Subcutaneous adipose tissue (tissue), 4 donors: Measurements from ENCODE around the gene DNAJC13. TPM values are rescaled to one million over a fixed set of nuclear protein-coding genes. Genes with fewer than 3 reads are reported as not detected.

Experiments
- CTCF ChIP-seq: fragments of 450-650 bp; IDR thresholded peaks from one replicate; pipeline ENCODE4 v1.5.1; 2016; ENCODE audit warnings: low read depth, mild to moderate bottlenecking, control low read depth, antibody characterized with exemption, moderate library complexity
- total RNA-seq, 4 donors: library from RNA; depleted of rRNA; stranded (reverse); fragments of >200 nt; gene quantifications; one replicate each; pipeline ENCODE4 v1.1.0, GENCODE V29; 2016

DNAJC13 gene
- total RNA-seq, 4 donors from 2014 or later = 55.6 to 79.7 (median 66.3) TPM

GRCh38 chr3:132569580-132569979 is 152.3 kb downstream of the DNAJC13 start:
- no peak for TF ChIP-seq CTCF

- TF ChIP-seq CTCF = no peak
Measured at GRCh38 chr3:132570016-132570415, 152.7 kb downstream of the DNAJC13 start.

GRCh38 chr3:132573797-132574211 is 156.5 kb downstream of the DNAJC13 start:
- no peak for TF ChIP-seq CTCF

- no peak for TF ChIP-seq CTCF
Measured at GRCh38 chr3:132587401-132587800, 170.1 kb downstream of the DNAJC13 start.

Other genes starting within 250 kb of the DNAJC13 start
- 1 to 10 TPM in 3 of 4 donors, not detected in 1; 1.1 to 3.5 (median 2.5) TPM for gene ACP3, start 100.1 kb upstream of the DNAJC13 start, total RNA-seq
- 10 to 100 TPM in 1 of 4 donors, 1 to 10 TPM in 2, under 1 TPM in 1; 0.66 to 18.3 (median 3.3) TPM for gene ACKR4, start 179.8 kb downstream of the DNAJC13 start, total RNA-seq
- gene ACAD11, start 242.3 kb downstream of the DNAJC13 start, total RNA-seq = 10 to 100 TPM; 39.0 to 69.8 (median 51.5) TPM
- 10 to 100 TPM; 26.7 to 31.9 (median 29.2) TPM for gene UBA5, start 242.8 kb downstream of the DNAJC13 start, total RNA-seq